Measurements from ENCODE around the gene PTPRG. TPM values are rescaled to one million over a fixed set of nuclear protein-coding genes. Genes with fewer than 3 reads are reported as not detected.

The PTPRG gene
- total RNA-seq, 2 donors from 2014 or later: 33.9 to 39.2 TPM

GRCh38 chr3:62039586-62039985 is 478.2 kb downstream of the PTPRG start:
- H3K27ac ChIP-seq: no peak overlapping the region

GRCh38 chr3:62041681-62042080 is 480.3 kb downstream of the PTPRG start:
- no peak for DNase-seq (ENCODE audit: low spot score)
- H3K27ac ChIP-seq: no peak overlapping the region
- no peak overlapping the region for H3K4me3 ChIP-seq
- TF ChIP-seq CTCF (IDR thresholded peaks at IDR 0.05): no peak
- H3K27me3 ChIP-seq: no peaks in the 10 kb centered on the region
- H3K4me1 ChIP-seq: peaks cover 0 to 19% of the 10 kb centered on the region in 2 donors
- H3K9me3 ChIP-seq: no peaks in the 10 kb centered on the region
- no peaks in the 10 kb centered on the region for H3K36me3 ChIP-seq

More at GRCh38 chr3:62039586-62039985, 478.2 kb downstream of the PTPRG start:
- no peak for DNase-seq (ENCODE audit: low spot score)
- TF ChIP-seq CTCF (IDR thresholded peaks at IDR 0.05): no peak
- Histone ChIP-seq H3K4me1 (peaks cover 0 to 19% of the 10 kb centered on the region in 2 donors), H3K27me3 (no peaks in the 10 kb centered on the region), H3K36me3 (no peaks in the 10 kb centered on the region), H3K9me3 (no peaks in the 10 kb centered on the region), H3K4me3 (no peak overlapping the region)

DNA sequence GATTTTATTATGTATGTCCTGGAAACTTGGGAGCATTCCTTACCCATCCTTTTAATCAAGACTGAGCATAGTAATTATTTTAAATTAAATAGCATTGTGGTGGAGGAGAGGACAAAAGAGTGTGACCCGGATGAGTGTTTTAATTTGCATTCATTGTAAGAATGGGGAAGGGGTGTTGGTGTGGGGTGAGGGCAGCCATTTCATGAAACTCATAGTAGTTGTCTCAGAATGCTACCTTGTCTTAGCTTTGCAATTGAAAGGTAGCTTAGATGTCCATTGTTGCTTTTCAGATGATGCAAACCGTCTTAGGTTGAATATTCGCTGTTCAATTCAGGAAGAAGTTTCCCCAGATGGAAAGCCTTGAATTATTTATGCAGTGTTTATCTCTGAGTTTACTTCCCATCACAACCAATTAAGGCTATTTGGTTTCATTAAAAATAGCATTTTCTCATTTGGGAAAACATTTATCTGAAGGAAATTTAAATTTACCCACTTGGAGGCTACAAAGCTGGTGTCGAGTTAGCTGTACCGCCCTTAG is 483.6 kb downstream of the PTPRG start:
- Histone ChIP-seq H3K36me3 (no peaks in the 10 kb centered on the region), H3K4me1 (no peaks in the 10 kb centered on the region), H3K27ac (no peak overlapping the region), H3K4me3 (no peak overlapping the region), H3K9me3 (no peaks in the 10 kb centered on the region), H3K27me3 (no peaks in the 10 kb centered on the region)
- TF ChIP-seq CTCF (IDR thresholded peaks at IDR 0.05): no peak
- no peak for DNase-seq (ENCODE audit: low spot score)

GRCh38 chr3:62046326-62046725 is 485.0 kb downstream of the PTPRG start:
- no peak for DNase-seq (ENCODE audit: low spot score)
- TF ChIP-seq CTCF (IDR thresholded peaks at IDR 0.05): no peak
- no peaks in the 10 kb centered on the region for H3K36me3 ChIP-seq
- no peaks in the 10 kb centered on the region for H3K4me1 ChIP-seq
- no peak overlapping the region for H3K27ac ChIP-seq
- H3K27me3 ChIP-seq: no peaks in the 10 kb centered on the region
- H3K9me3 ChIP-seq: no peaks in the 10 kb centered on the region
- no peak overlapping the region for H3K4me3 ChIP-seq

GRCh38 chr3:62048577-62048976 is 487.2 kb downstream of the PTPRG start:
- no peak for DNase-seq (ENCODE audit: low spot score)
- Histone ChIP-seq H3K4me3 (no peak overlapping the region), H3K27ac (no peak overlapping the region)

More at GRCh38 chr3:62048577-62048976, 487.2 kb downstream of the PTPRG start:
- Histone ChIP-seq H3K9me3 (no peaks in the 10 kb centered on the region), H3K4me1 (no peaks in the 10 kb centered on the region), H3K36me3 (no peaks in the 10 kb centered on the region), H3K27me3 (no peaks in the 10 kb centered on the region)
- no peak for TF ChIP-seq CTCF (IDR thresholded peaks at IDR 0.05)
